Adipocyte (in vitro differentiated cells): ENCODE data around the gene UBE3A.
A peak's percentile ranks its signal among the peaks of the same experiment; 100 is the strongest.

Experiments used
- DNase-seq: peaks from one replicate; pipeline ENCODE4 v3.0.0-alpha.2; 2015; ENCODE audit warnings: low read depth
- H3K27me3 ChIP-seq: replicated peaks from 2 replicates; pipeline ENCODE4 v1.7.0; 2013; ENCODE audit warnings: mild to moderate bottlenecking, low read length, moderate library complexity; ENCODE audit not compliant: control insufficient read depth, insufficient read depth
- H3K36me3 ChIP-seq: 2 replicates; pipeline ENCODE4 v1.7.0; 2013; ENCODE audit warnings: low read length, mild to moderate bottlenecking, moderate library complexity; ENCODE audit not compliant: control insufficient read depth, insufficient read depth, severe bottlenecking
- H3K4me1 ChIP-seq: 2 replicates; pipeline ENCODE4 v1.7.0; 2013; ENCODE audit warnings: mild to moderate bottlenecking, low read length, moderate library complexity; ENCODE audit not compliant: control insufficient read depth, insufficient read depth
- H3K4me3 ChIP-seq: 2 replicates; pipeline ENCODE4 v1.7.0; 2013; ENCODE audit warnings: mild to moderate bottlenecking, low read length, moderate library complexity
- H3K9ac ChIP-seq: 2 replicates; pipeline ENCODE4 v1.7.0; 2013; ENCODE audit warnings: mild to moderate bottlenecking, low read length, moderate library complexity
- H3K9me3 ChIP-seq: 2 replicates; pipeline ENCODE4 v1.7.0; 2013; ENCODE audit warnings: mild to moderate bottlenecking, low read length, moderate library complexity; ENCODE audit not compliant: control insufficient read depth

UBE3A gene

GRCh38 chr15:25368850-25369249 lies 70.0 kb downstream of the UBE3A start:
- Histone ChIP-seq H3K4me1 (peaks cover 9% of the 10 kb centered on the region), H3K36me3 (peaks cover 37% of the 10 kb centered on the region), H3K9me3 (no peaks in the 10 kb centered on the region)

GRCh38 chr15:25366058-25366457 lies 72.8 kb downstream of the UBE3A start:
- DNase-seq = no peak
- Histone ChIP-seq H3K36me3 (peaks cover 34% of the 10 kb centered on the region), H3K27me3 (no peaks in the 10 kb centered on the region), H3K9me3 (no peaks in the 10 kb centered on the region), H3K4me1 (no peaks in the 10 kb centered on the region), H3K4me3 (no peak overlapping the region), H3K9ac (no peak overlapping the region)

More at GRCh38 chr15:25368850-25369249, 70.0 kb downstream of the UBE3A start:
- no peak for DNase-seq
- H3K27me3 ChIP-seq = no peaks in the 10 kb centered on the region
- H3K9ac ChIP-seq = no peak overlapping the region
- H3K4me3 ChIP-seq = no peak overlapping the region

- no peaks in the 10 kb centered on the region for H3K4me1 ChIP-seq
- no peaks in the 10 kb centered on the region for H3K27me3 ChIP-seq
- H3K9ac ChIP-seq = no peak overlapping the region
- DNase-seq = no peak
- H3K36me3 ChIP-seq = peaks cover 29% of the 10 kb centered on the region
- H3K4me3 ChIP-seq = no peak overlapping the region
- H3K9me3 ChIP-seq = no peaks in the 10 kb centered on the region
These were observed 76.3 kb downstream of the UBE3A start for GRCh38 chr15:25362545-25362944.

GRCh38 chr15:25347707-25348106 lies 91.1 kb downstream of the UBE3A start:
- Histone ChIP-seq H3K4me1 (peaks cover 5% of the 10 kb centered on the region), H3K27me3 (no peaks in the 10 kb centered on the region), H3K4me3 (no peak overlapping the region), H3K9me3 (peaks cover 14% of the 10 kb centered on the region), H3K36me3 (peaks cover 47% of the 10 kb centered on the region), H3K9ac (no peak overlapping the region)
- no peak for DNase-seq

- Histone ChIP-seq H3K4me3 (no peak overlapping the region), H3K9me3 (peaks cover 14% of the 10 kb centered on the region), H3K36me3 (peaks cover 41% of the 10 kb centered on the region), H3K4me1 (peaks cover 5% of the 10 kb centered on the region), H3K9ac (no peak overlapping the region), H3K27me3 (no peaks in the 10 kb centered on the region)
- no peak for DNase-seq
These were observed 92.5 kb downstream of the UBE3A start for GRCh38 chr15:25346371-25346770.

GRCh38 chr15:25345943-25346342 lies 92.9 kb downstream of the UBE3A start:
- DNase-seq = peak; percentile 39
- H3K4me1 ChIP-seq = peaks cover 5% of the 10 kb centered on the region
- H3K36me3 ChIP-seq = peaks cover 39% of the 10 kb centered on the region
- no peak overlapping the region for H3K9ac ChIP-seq
- no peaks in the 10 kb centered on the region for H3K27me3 ChIP-seq
- H3K4me3 ChIP-seq = no peak overlapping the region
- H3K9me3 ChIP-seq = peaks cover 14% of the 10 kb centered on the region

- Histone ChIP-seq H3K9me3 (peaks cover 3% of the 10 kb centered on the region), H3K4me3 (no peak overlapping the region), H3K27me3 (no peaks in the 10 kb centered on the region), H3K9ac (no peak overlapping the region), H3K4me1 (peaks cover 5% of the 10 kb centered on the region), H3K36me3 (peaks cover 46% of the 10 kb centered on the region)
- no peak for DNase-seq
These were observed 96.2 kb downstream of the UBE3A start for GRCh38 chr15:25342629-25343028.

- H3K9me3 ChIP-seq = no peaks in the 10 kb centered on the region
- H3K9ac ChIP-seq = no peak overlapping the region
- H3K4me3 ChIP-seq = no peak overlapping the region
- no peaks in the 10 kb centered on the region for H3K27me3 ChIP-seq
- H3K4me1 ChIP-seq = no peaks in the 10 kb centered on the region
- H3K36me3 ChIP-seq = peaks cover 61% of the 10 kb centered on the region
- DNase-seq = no peak
These were observed 99.4 kb downstream of the UBE3A start for GRCh38 chr15:25339431-25339830.

- H3K9ac ChIP-seq = no peak overlapping the region
- H3K27me3 ChIP-seq = no peaks in the 10 kb centered on the region
- no peak for DNase-seq
- peaks cover 60% of the 10 kb centered on the region for H3K36me3 ChIP-seq
- H3K4me1 ChIP-seq = no peaks in the 10 kb centered on the region
- H3K4me3 ChIP-seq = no peak overlapping the region
- no peaks in the 10 kb centered on the region for H3K9me3 ChIP-seq
These were observed 103.5 kb downstream of the UBE3A start for GRCh38 chr15:25335279-25335678.

GRCh38 chr15:25333049-25333448 lies 105.8 kb downstream of the UBE3A start:
- DNase-seq = no peak
- no peak overlapping the region for H3K9ac ChIP-seq
- no peaks in the 10 kb centered on the region for H3K27me3 ChIP-seq
- no peaks in the 10 kb centered on the region for H3K4me1 ChIP-seq
- H3K4me3 ChIP-seq = no peak overlapping the region
- no peaks in the 10 kb centered on the region for H3K9me3 ChIP-seq
- H3K36me3 ChIP-seq = peaks cover 43% of the 10 kb centered on the region

GRCh38 chr15:25332306-25332705 lies 106.5 kb downstream of the UBE3A start:
- H3K9me3 ChIP-seq = no peaks in the 10 kb centered on the region
- peaks cover 36% of the 10 kb centered on the region for H3K36me3 ChIP-seq
- no peak overlapping the region for H3K4me3 ChIP-seq
- H3K4me1 ChIP-seq = no peaks in the 10 kb centered on the region
- DNase-seq = no peak
- H3K27me3 ChIP-seq = no peaks in the 10 kb centered on the region
- H3K9ac ChIP-seq = no peak overlapping the region

- Histone ChIP-seq H3K27me3 (no peaks in the 10 kb centered on the region), H3K4me3 (no peak overlapping the region), H3K4me1 (no peaks in the 10 kb centered on the region), H3K9ac (no peak overlapping the region), H3K9me3 (no peaks in the 10 kb centered on the region), H3K36me3 (peaks cover 31% of the 10 kb centered on the region)
- DNase-seq = no peak
These were observed 107.0 kb downstream of the UBE3A start for GRCh38 chr15:25331860-25332259.
